Mucosa of stomach (tissue), 1 donor: ENCODE results near the gene PLIN3.
"Not testable (repeated sequence)": the region's sequence is repeated elsewhere in the genome, so short reads cannot be mapped to it uniquely, and the experiment has no call there.

Experiments used
- H3K27me3 ChIP-seq: one replicate; pipeline ENCODE4 v1.7.0; 2013; ENCODE audit warnings: mild to moderate bottlenecking, low read length; ENCODE audit not compliant: control insufficient read depth, insufficient read depth
- H3K36me3 ChIP-seq: one replicate; pipeline ENCODE4 v1.7.0; 2013; ENCODE audit warnings: low read length; ENCODE audit not compliant: control insufficient read depth, insufficient read depth
- H3K4me1 ChIP-seq: one replicate; pipeline ENCODE4 v1.7.0; 2013; ENCODE audit warnings: mild to moderate bottlenecking, low read length; ENCODE audit not compliant: control insufficient read depth, insufficient read depth
- H3K4me3 ChIP-seq: one replicate; pipeline ENCODE4 v1.7.0; 2013; ENCODE audit warnings: low read length
- H3K9ac ChIP-seq: one replicate; pipeline ENCODE4 v1.7.0; 2013; ENCODE audit warnings: mild to moderate bottlenecking, low read length, moderate library complexity
- H3K9me3 ChIP-seq: one replicate; pipeline ENCODE4 v1.7.0; 2013; ENCODE audit warnings: mild to moderate bottlenecking, low read length, moderate library complexity; ENCODE audit not compliant: control insufficient read depth
- donor health status: Pancreatic carcinoma.

Gene PLIN3

GRCh38 chr19:4792019-4792865, 75.2 kb downstream of the PLIN3 start:
- H3K4me1 ChIP-seq, result peaks cover 25% of the 10 kb centered on the region
- H3K4me3 ChIP-seq, result peak overlapping the region; percentile 63
- not testable (repeated sequence) for H3K36me3 ChIP-seq, H3K9me3 ChIP-seq, H3K27me3 ChIP-seq
- H3K9ac ChIP-seq, result peak overlapping the region; percentile 75

DNA sequence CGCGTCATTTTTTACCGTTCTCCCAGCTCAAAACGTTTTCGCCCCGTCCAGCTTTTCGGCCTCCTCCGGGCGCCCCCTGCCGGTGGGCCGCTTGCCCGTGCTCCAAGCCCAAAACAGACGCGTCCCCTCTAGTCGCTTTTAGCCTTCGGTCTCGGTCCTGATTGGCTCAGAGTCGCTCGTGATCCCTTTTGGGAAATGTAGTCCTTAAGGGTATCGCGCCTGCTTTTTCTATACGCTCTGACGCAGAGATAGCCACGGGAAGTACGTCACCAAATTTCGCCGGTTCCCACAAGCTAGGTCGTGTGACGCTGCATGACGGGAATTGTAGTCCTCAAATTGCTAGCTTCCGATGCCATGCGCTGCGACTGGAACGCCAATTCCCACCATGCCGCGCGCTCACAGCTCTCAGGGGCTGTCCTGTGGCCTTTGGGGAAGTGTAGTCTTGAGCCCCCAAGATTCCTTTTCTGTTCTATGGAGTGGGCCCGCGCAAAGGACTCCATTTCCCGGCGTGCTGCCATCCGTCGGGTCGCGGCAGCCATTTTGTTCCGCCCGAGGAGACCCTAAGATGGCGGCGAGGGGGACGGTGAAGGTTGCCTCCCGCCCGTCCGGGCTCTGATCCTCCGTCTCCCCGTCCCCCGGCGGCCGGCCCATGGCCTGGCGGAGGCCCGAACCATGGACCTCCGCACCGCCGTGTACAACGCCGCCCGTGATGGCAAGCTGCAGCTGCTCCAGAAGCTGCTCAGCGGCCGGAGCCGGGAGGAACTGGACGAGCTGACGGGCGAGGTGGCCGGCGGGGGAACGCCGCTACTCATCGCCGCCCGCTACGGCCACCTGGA, 76.1 kb downstream of the PLIN3 start, which contains the start of gene FEM1A:
Gene FEM1A (plus strand): TSS at position 552 of the 836 bp plus-strand sequence. CDS start 121 bp downstream, at position 673.
- peak within 1 kb of the TSS; percentile 63 for H3K4me3 ChIP-seq
- no peaks in the 10 kb centered on the region for H3K27me3 ChIP-seq
- H3K36me3 ChIP-seq, result peaks cover 6% of the 10 kb centered on the region
- H3K9me3 ChIP-seq, result no peaks in the 10 kb centered on the region
- H3K9ac ChIP-seq, result peak within 1 kb of the TSS; percentile 75
- H3K4me1 ChIP-seq, result peaks cover 25% of the 10 kb centered on the region
